Activated CD4-positive, alpha-beta T cell treated with anti-CD3 and anti-CD28 coated beads, Interleukin-10, Interleukin-2, amounts not matched to agents 100 ng/mL and 50 ng/mL, durations not matched to agents 16 hours and 8 hours (primary cell): ENCODE data around the gene SFT2D1.
"Not testable (repeated sequence)": the region's sequence is repeated elsewhere in the genome, so short reads cannot be mapped to it uniquely, and the experiment has no call there.

ENCODE experiments used
- DNase-seq: peaks from one replicate; pipeline ENCODE4 v3.0.0-alpha.2; 2020

The SFT2D1 gene

DNA sequence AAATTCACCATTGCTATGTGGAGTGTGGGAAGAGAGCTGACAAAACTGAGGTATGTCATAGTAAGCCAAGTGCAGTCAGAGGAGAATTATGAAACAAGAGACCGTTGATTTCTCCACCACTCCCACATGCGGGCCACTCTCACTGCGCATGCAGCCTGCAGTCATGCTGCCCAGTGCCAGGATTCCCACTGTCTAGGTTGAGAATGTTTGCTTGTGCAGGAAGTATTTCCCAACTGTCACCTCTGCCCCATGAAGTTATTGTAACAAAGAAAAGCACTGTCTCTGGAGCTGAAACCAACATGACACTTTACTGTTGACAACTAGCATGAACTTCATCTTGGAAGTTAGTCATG, 18.7 kb upstream of the SFT2D1 start:
- DNase-seq, result no peak

DNA sequence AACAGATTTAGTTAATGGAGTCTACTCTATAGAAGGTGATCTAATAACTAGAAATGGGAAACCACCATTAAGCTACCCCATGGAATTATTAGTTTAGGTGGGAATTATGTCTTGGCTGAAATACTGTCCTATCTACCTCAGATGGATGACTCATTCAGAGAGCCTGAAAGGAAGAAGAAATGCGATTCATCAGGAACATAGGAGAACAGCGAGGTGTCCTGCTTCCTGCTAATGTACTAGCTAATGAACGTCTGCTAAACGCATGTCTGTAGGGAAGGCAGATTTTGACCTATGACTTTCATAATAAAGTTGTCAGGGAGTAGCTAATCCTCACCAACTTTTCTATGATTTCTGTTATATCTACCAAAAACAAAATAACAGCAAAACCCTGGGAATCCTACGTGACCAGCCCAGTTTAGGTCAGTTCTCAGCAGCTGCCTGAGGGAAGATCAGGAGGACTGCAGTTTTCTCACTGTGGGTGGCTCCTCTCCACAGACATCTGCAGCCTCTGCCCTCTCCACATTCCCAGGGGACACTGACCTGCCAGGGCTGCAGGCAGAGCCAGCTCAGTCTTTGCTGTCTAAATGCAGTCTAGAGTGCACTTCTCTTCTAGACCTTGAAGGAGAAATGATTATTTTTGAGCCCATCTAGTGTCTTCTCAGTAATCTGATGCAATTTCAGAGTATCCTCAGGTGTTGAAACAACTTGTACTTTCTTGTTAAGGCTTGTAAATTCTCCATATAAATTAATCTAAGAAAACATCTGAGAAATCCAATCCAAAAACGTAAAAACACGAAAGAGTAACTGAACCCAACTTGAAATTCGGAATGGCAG, 18.1 kb upstream of the SFT2D1 start:
- DNase-seq, result no peak

DNA sequence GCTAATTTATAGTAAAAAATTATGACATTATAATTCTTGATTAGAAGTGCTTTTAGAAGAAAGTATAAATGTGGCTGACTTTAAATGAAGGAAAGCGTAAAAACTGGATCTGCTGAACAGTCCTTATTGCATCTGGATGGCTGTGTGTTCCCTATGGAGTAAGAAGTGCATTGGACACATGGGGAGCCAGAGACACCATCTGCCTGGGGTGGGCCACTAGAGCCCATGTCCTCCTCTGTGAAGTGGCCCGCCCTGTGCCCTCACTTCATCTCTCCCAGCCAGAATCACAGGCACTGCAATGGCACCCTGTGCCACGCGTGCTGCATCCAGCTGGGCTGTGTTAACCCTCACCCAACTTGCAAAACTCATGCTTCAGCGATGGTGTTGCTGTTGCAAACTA, 13.2 kb upstream of the SFT2D1 start:
- no peak for DNase-seq

DNA sequence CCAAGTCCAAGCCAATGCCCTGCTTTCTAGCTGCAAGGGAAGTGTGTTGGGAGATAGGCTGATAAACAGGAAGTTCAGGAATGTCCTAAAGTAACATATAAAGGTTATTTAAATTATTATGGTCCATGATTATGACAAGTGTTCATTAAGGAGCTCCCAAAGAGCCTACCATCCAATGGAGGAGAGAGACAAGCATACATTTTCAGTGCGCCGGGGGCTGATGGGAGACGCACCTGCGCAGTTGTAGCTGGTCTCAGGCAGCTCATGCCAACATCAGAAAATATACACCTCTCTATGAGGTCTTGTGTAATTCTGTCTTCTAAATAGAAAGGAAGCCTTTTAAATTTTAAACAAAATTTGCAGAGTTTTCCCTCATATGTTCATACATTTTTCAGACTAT, 12.6 kb upstream of the SFT2D1 start:
- no peak for DNase-seq

DNA sequence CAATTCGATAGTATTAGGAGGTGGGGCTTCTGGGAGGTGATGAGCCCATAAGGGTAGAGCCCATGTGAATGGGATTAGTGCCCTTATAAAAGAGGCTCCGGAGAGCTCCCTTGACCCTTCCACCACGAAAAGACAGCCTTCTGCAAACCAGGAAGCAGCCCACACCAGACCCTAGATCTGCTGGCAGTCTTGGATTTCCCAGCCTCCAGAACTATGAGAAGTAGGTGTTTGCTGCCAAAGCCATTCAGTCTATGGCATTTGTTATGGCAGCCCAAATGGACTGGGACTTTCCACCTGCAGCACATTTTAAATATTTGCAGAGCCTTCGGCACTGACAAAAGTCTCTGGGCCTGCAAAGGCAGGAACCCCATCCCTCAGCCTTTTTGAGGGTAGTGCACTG, 11.8 kb upstream of the SFT2D1 start:
- DNase-seq, result no peak

DNA sequence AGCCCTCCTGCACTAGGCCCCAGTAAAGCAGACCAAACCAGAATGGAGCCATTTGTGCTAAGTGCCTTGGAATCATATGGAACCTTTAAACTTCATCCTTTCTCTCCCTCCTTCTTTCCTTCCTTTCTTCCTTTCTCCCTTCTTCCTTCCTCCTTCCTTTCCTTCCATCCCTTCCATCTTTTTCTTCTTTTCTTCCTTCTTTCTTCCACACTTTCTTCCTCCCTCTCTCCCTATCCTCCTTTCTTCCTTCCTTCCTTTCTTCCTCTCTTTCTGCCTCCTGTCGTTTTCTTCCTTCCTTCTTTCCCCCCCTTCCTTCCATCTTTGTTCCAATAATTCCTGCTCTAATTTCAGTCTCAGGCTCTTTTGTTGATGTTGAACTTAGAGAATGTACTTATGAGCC, 11.2 kb upstream of the SFT2D1 start:
- no peak for DNase-seq

DNA sequence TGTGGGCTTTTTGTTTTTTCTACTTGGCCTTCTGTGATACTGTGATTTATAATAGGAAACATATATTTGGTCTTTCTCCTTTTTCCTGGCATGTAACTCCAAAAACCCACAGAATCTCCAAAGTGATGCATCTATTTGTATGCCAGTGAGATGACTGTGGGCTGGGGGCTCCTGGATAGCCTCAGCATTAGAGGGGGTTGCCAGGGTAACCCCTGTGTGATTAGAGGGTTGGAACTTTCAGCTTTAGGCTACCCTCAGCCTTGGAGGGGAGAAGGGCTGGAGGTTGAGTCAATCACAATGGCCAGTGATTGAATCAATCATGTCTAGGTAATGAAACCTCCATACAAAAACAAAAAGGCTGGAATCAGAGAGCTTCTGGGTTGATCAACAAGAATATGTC, 10.6 kb upstream of the SFT2D1 start:
- no peak for DNase-seq

DNA sequence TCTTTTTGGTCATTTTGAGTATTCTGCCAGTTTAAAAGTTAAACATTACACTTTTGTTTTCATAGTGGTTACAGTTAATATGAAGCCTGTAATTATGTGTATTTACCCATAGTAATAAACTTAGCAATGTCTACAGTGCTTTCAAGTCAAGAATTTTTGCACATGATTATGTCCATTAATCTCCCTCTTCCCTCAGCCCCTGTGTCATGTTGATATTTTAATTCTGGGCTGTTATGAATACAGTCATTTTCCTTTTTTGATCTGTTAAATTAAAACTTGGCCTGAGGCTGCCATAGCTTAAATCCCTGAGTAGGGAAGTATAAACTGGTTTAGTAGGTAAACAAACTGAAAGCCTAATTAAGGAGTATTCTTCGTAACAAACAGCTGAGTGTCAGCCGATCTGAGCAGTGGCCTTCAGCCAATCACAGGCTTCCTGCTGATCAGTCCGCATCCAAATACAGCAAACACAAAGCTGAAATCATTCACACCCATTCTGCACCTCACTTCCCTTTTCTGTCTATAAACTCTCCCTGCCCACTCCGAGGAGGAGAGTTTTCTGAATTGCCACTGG, 9.5 kb upstream of the SFT2D1 start:
- no peak for DNase-seq

DNA sequence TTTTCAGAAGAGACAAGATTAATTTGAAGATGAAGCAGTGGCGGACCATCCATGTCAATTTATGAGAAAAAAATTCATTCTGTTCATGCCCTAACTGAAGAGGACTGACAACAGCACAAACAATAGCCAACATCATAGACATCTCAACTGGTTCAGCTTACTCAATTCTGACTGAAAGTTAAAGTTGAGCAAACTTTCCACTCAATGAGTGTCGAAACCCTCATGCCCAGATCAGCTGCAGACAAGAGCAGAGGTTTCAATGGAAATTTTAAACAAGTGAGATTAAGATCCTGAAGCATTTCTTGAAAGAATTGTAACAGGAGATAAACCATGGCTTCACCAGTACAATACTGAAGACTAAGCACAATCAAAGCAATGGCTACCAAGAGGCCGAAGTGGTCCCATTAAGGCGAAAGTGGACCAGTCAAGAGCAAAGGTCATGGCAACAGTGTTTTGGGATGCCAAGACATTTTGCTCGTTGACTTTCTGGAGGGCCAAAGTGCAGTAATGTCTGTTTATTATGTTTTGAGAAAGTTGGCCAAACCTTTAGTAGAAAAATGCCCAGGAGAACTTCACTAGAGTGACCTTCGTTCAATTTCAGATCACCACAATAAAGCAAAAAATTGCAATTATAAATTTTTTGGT, 6.1 kb upstream of the SFT2D1 start:
- DNase-seq, result peak; percentile 29

DNA sequence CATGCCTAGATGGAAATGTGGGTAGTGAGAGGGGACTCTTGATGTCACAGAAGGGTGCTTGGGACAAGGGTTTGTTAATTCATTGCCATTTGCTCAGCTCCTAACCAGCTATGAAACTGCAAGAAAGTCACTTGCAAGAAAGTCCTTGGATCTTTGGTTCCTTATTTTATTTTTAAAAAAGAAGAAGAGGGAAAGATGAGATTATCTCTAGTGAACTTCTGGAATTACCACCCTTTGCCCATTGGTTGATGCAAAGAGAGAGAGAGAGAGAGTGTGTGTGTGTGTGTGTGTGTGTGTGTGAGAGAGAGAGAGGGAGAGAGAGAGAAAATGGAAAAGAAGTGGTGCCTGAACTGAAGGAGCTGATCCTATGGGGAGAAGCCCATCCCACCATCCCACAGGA, 4.6 kb upstream of the SFT2D1 start:
- no peak for DNase-seq

DNA sequence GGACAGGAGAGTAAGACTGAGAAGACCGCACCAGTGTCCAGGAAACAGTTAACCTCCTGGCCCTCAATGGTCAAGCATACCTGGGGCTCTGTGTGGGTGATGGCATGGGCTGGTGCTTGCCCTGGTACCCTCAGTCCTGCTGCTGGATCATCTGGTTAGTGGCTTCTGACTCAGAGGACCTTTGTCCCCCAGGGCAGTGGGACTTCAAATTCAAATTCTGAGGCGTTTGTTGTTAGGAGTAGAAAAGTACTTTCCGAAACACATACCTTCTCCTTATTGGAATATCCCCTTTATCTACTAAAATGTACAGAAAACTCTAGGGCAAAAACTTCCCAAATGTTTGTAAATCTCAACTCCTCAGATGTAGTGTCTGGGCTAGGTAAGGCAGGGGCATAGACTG, 4.1 kb upstream of the SFT2D1 start:
- no peak for DNase-seq

DNA sequence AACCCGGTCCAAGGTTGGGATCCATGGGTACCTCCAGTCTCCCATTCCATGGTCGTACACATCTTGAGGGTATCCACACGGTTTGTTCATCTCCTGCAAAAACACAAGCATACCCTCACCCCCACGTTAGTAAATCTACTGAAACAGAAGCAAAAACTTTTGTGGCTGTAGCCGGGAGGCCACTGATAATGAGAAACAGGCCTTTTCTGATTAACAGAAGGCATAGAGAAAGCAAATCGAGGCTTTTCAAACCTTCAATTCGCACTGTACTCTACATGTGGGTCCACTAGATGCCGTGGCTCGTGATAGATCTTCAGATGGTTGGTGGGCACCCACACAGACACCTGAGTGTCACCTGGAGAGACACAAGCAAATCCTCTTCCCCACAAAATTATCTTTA, 3.3 kb upstream of the SFT2D1 start:
- not testable (repeated sequence) for DNase-seq

DNA sequence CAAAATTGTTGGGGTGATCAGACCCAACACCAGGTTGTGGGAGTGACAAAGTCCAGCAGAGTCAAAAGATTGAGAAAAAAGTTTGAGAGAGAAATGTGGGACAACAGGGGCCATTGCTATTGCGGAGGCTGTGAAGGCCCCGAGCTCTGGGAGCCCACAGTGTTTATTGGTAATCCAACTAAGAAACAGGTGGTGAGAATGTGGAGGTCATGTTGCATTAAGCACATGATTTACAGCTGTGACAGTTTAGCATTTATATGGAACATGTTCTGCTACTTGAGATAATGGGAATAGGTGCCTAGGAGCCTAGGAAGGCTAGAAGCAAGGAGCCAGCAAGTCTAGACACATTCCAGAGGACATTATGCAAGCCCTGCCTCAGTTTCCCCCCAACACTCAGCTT, 2.6 kb upstream of the SFT2D1 start:
- DNase-seq, result not testable (repeated sequence)

DNA sequence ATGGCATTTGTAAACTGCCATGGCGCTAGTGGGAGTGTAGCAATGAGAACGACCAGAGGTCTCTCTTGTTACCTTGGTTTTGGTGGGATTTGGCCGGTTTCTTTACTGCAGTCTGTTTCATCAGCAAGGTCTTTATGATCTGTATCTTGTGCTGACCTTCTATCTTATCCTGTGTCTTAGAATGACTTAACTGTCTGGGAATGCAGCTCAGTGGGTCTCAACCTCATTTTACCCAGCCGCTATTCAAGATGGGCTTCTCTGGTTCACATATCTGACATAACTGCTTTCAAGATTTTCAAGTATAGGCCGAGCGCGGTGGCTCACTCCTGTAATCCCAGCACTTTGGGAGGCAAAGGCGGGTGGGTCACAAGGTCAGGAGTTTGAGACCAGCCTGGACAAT, 1.9 kb upstream of the SFT2D1 start:
- no peak for DNase-seq

DNA sequence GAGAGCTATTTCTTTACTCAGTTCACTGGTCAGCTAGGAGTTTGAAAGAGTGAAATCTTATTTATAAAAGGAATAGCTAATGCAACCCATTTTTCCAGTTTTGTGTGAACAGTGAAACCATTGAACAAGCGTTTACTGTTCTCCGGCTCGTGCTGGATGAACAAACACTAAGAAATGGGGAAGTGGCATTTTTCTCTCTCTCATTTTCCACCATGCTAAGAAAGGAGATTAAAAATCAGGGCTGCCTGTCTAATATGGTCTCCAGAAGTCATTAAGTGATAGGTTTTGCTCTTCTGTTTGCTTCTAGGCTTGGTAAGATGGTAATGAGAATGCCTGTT, 774 bp upstream of the SFT2D1 start:
- no peak for DNase-seq

DNA sequence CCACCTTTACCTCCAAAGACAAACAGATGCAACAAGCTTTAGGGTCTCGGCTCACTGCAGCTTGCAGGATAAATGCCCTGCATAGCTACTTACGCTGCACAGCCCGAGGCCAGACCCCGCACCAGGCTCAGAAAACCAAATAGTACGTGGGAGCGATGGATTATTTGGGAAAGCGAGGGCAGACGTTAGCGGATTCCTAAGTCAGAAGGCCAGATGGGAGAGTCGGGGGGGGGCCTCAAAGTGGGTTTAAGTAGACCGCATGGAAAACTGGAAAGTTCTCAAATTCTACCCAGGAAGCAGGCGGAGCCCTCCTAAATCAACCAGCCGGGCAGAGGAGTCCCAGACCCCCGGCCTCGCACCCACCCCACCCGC, 382 bp downstream of the SFT2D1 start:
- DNase-seq, result peak; percentile 7

DNA sequence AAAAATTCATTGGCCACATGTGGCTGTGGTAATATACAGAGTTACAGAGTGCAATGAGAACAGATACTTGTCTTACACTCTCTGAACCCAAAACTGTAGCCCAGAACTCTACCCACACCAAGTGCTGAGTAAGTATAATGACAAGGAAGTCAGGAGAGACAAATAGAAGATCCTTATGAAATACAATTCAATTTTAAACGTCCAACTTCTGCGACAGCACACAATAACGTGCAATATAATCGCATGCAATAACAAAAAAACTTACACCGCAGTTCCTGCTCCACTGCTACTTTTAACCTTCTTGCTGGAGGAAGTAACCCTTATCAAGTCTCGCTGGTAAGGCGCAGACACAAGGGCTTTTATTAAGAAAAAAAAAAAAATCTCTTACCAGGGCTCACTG, 881 bp downstream of the SFT2D1 start:
- DNase-seq, result peak; percentile 5

DNA sequence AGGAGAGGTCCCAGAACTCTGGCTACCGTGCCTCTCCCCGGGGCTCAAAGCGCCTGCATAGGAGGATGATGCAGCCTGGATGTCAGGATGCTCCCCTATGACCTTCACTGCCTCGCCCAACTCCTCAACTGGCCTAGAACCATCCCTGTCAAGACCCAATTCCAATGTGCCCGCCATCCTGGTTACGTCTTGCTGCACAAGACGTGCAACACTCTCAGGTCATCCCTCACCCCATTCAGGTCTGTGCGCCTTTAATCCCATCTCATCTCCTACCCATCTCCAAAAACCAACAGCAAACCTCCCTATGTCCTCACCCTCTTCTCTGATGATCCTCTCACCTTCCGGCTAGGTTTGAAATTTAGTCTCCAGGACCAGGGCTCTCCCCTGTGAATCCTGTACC, 3.5 kb downstream of the SFT2D1 start:
- no peak for DNase-seq

DNA sequence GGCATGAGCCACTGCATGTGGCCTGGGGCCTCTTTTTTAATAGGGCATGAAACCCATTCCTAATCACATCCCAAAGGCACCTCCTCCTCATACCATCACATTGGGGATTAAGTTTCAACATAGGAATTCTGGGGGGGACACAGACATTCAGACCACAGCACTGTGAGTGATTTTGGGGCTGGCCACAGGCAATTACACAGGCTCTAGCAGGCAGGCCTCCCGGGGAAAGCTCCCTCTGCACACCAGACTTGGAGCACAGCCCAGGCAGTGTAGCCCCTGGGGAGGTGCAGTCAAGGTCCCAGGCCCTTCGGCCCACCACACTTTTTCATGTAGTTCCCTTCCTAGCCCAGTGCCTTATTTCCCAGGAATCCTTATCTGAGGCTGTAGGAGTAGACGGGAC, 5.5 kb downstream of the SFT2D1 start:
- no peak for DNase-seq

DNA sequence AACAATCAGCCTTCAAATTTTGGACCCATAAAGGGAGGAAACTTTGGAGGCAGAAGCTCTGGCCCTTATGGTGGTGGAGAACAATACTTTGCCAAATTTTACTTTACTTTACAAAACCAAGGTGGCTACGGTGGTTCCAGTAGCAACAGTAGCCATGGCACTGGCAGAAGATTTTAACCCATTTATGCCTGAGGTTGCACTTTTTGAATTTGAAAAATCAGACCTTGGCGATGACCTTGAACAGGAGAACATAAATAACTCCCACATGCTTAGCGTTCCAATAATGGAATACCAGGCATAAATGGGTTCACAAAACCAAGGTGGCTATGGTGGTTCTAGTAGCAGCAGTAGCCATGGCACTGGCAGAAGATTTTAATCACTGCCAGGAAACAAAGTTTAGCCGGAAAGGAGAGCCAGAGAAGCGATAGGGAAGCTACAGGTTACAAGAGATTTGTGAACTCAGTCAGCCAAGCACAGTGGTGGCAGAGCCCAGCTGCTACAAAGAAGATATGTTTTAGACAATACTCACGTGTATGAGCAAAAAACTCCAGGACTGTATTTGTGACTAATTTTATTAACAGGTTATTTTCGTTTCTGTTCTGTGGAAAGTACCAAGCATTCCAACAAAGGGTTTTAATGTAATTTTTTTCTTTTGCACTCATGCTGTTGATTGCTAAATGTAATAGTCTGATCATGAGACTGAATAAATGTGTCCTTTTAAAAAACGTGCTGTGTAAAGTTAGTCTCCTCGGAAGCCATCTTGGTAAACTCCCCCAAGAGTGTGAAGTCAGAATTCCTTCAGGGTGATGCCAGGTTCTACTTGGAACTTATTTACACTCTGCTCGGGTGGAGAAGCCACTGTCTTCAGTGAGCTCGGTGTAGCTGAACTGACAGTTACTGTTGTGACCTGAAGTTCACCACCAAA, 6.7 kb downstream of the SFT2D1 start:
- peak; percentile 14 for DNase-seq

DNA sequence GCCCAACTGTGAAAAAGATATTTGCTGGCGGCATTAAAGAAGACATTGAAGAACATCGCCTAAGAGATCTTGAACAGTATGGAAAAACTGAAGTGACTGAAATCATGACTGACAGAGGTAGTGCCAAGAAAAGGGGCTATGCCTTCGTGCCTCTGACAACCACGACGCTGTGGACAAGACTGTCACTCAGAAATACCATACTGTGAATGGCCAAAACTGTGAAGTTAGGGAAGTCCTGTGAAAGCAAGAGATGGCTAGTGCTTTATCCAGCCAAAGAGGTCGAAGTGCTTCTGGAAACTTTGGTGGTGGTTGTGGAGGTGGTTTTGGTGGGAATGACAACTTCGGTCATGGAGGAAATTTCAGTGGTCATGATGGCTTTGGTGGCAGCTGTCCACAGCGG, 7.5 kb downstream of the SFT2D1 start:
- DNase-seq, result no peak

DNA sequence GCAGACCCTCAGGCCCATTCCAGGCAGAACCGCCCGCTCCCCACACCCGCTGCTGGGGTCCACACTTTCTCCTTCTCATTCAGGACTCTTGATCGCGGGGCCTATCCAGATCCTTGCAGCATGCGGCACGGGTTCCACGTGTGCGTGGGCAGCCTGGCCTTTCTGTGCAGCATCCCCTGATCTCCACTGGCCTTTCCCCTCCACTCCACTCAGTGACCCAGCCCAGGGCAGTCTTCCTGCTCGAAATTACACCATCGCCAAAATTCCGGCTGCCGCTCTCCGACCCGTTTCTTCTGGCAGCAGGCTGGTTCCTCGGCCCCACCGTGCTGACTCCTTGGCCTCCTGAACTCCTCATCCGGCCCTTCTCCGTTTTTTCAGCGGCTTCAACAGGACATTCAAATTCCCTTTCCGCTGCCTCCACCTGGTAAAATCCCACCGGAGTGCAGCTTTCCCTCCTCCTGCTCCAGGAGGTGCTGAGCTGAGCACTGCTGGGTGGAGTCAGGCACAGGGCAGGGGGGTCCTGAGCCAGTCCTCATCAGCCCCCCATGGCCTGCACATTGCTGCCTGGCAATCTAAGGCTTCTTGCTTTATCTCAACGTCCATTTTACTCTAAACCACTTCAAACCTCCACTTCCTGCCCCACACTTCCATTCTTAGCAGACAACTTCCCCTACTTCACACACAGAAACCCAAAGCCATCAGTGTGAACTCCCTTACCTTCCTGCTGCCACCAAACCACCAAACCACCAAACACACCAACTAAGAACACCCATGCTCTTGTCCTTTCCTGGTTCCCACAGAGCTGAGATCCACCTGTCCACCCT, 9.0 kb downstream of the SFT2D1 start:
- DNase-seq, result peak; percentile 78
